ENCODE results near the gene MAPT.

GRCh38 chr17:45974916-45975630 lies 80.7 kb downstream of the MAPT start:
- TF ChIP-seq CTCF (conservative IDR thresholded peaks at IDR 0.05; ENCODE audit: low read depth, low read length): no peak
- no peak for TF ChIP-seq EZH2 (IDR thresholded peaks at IDR 0.05; ENCODE audit: low read length, unreplicated experiment)
- no peak for TF ChIP-seq EZH2phosphoT487 (IDR thresholded peaks at IDR 0.05; ENCODE audit: borderline replicate concordance, low read length)

Data from PC-3 (cell line).